ENCODE data around the gene GSG1L2.

DNA sequence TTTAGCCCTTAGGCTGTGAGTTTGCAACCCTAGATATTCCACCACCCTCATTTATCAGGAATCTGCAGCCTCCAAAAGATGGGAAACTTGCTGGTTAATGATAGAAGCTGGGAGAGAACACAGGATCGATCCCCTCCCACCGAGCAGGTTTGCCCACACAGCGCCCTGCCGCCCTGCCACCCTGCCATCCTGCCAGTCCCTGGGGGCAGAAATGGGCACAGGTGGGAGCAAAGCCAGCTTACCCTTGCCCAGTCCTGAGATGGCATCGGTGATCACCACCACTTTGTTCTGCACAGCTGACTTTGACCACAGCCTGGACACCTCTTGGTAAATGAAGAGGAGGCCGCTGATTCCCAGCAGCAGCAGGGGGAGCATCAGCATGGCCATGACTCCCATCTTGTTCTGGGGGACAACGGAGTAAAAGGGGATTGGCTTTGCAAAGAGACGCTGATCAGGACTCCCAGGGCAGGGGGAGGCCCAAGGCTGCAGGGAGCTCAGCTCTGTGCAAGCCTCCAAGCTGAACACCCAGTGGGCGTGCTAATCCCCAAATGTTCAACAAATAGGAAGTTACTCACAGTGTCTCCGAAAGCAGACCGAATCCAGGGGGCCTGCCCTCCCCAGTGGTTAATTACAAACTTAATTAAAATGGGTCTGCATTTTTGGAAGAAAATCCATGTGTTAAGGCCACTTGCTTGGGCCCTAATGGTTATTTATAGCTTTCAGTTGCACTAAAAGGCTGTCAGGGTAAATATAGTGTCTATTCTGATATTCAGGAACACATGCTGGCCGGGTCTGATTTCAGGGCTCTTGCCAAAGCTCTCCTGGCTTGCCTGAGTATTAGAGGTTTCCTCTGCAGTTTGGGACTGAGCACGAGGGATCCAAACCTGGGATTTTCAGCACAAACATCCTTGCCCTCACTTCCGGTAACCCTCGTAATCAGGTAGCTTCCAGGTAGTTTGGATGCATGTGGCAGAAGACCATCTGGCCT, 30.7 kb downstream of the GSG1L2 start, which contains the start of gene DHRS7C:
- TF ChIP-seq POLR2A (IDR thresholded peaks at IDR 0.05; ENCODE audit: low read length) (no peak), GATA1 (IDR thresholded peaks at IDR 0.05; ENCODE audit: low read depth, low read length) (no peak)

Data from erythroblast (primary cell).